Activated CD8-positive, alpha-beta memory T cell treated with anti-CD3 and anti-CD28 coated beads, Interleukin-2, amount 10 ng/mL, durations not matched to agents 7 days and 5 days (primary cell): ENCODE measurements around the gene ADORA2B. TPM values are rescaled to one million over a fixed set of nuclear protein-coding genes. Genes with fewer than 3 reads are reported as not detected.

Experiments used
- ATAC-seq: fragments of 150-1000 bp; cut with Tn5 transposase; one replicate; pipeline ENCODE4 v1.10.0; 2021; ENCODE audit warnings: moderate library complexity
- CTCF ChIA-PET: fragments of 350-600 bp; sonication (Branson Sonifier 250); formaldehyde crosslinking; loops from one replicate; lab custom pipeline; 2021; ENCODE audit warnings: antibody characterized with exemption; lab: Charles Lee
- DNase-seq: peaks from one replicate; pipeline ENCODE4 v3.0.0-alpha.2; 2020
- H3K27ac Mint-ChIP-seq: one replicate; pipeline ENCODE4 v1.8.0; 2021; ENCODE audit warnings: mild to moderate bottlenecking, mixed read lengths
- H3K27me3 Mint-ChIP-seq: one replicate; pipeline ENCODE4 v1.8.0; 2021; ENCODE audit warnings: mixed read lengths
- H3K36me3 Mint-ChIP-seq: one replicate; pipeline ENCODE4 v1.8.0; 2021; ENCODE audit warnings: mild to moderate bottlenecking, mixed read lengths
- H3K4me1 Mint-ChIP-seq: one replicate; pipeline ENCODE4 v1.8.0; 2021; ENCODE audit warnings: mixed read lengths
- H3K4me3 Mint-ChIP-seq: one replicate; pipeline ENCODE4 v1.8.0; 2021; ENCODE audit warnings: mild to moderate bottlenecking, moderate library complexity, mixed read lengths
- H3K9me3 Mint-ChIP-seq: one replicate; pipeline ENCODE4 v1.8.0; 2022; ENCODE audit warnings: low read depth, mixed read lengths
- total RNA-seq, 2 experiments: library from RNA; stranded (reverse); gene quantifications; one replicate each; pipeline ENCODE4 v1.2.3, GENCODE V29; 2021

The ADORA2B gene
- total RNA-seq, 2 experiments from 2014 or later: 0.49 to 1.1 TPM

DNA sequence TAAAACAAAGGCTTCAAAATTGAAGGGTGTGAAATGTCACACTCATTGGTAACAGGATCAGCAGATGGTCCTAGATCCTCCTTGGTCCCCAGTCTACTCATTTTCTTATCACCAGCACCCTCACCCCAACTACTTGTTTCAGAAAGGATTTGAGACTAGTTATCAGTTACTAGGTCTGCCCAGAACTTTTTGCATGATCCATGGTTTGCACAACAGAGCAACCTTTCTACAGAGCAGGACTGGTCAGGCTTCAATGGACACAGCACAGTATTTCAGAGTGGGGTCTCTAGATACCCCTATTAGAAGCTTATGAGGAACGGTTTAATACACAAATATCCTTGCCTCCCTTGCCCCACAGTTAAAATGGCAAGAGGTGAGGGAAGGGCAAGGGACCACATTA is 80.3 kb downstream of the ADORA2B start:
- Mint-ChIP-seq H3K27ac (no peak overlapping the region), H3K4me1 (peaks cover 33% of the 10 kb centered on the region)

More for the DNA sequence above, 80.3 kb downstream of the ADORA2B start:
- no peaks in the 10 kb centered on the region for H3K27me3 Mint-ChIP-seq
- CTCF ChIA-PET: interaction anchor here (1.0 to 1.3 kb wide), 2 partner anchors 13 to 390 kb away, joined by 3 read pairs; partner anchors contain the start of gene TRPV2
- DNase-seq: no peak
- H3K36me3 Mint-ChIP-seq: peaks cover 69% of the 10 kb centered on the region
- no peak overlapping the region for H3K4me3 Mint-ChIP-seq
- H3K9me3 Mint-ChIP-seq: no peaks in the 10 kb centered on the region
- no peak for ATAC-seq

Other genes with a start within 250 kb of the ADORA2B start
- gene ZNF286A, start 245.4 kb upstream of the ADORA2B start, total RNA-seq: 10 to 100 TPM; 16.9 to 18.9 TPM
- gene TBC1D26, start 212.8 kb upstream of the ADORA2B start, total RNA-seq: not detected
- 10 to 100 TPM in 1 of 2 experiments, 1 to 10 TPM in 1; 8.8 to 10.3 TPM for gene ZSWIM7, start 54.6 kb downstream of the ADORA2B start, total RNA-seq
- 10 to 100 TPM; 32.6 to 33.1 TPM for gene TTC19, start 54.7 kb downstream of the ADORA2B start, total RNA-seq